K562 (cell line): ENCODE results near the gene TRPV6. TPM values are rescaled to one million over a fixed set of nuclear protein-coding genes. Genes with fewer than 3 reads are reported as not detected.

Experiments
- ATAC-seq: fragments of 200-7000 bp; cut with Tn5 transposase; 3 replicates; pipeline ENCODE4 v1.9.1; 2020; ENCODE audit warnings: moderate library complexity
- BruUV-seq: library from RNA; stranded (reverse); fragments of 400-500 nt; replicated peaks from 2 replicates; lab custom pipeline; 2021; lab: Mats Ljungman, UMichigan
- CTCF ChIA-PET: fragments of 300-600 bp; formaldehyde crosslinking; extraction: SDS; loops from one replicate; lab custom pipeline; 2021; ENCODE audit warnings: low intra/inter-chr PET ratio; lab: Yijun Ruan, JAX
- POLR2A ChIA-PET: fragments of 300-600, 350-650 bp; sonication (Branson Sonifier 250); formaldehyde crosslinking; extraction: SDS; loops from one replicate; lab custom pipeline; 2021; ENCODE audit warnings: antibody characterized with exemption, inconsistent platforms; lab: Yijun Ruan, JAX
- DNase-seq, 4 experiments: peaks; one replicate each; pipeline versions ENCODE4 v3.0.0 to v3.0.0-alpha.2; 2011 to 2018; ENCODE audit warnings: low spot score in 3 of 4, mixed read lengths in 3 of 4; ENCODE audit errors: extremely low read depth in 1 of 4
- FAIRE-seq: peaks from 2 replicates; lab custom pipeline; 2011; peaks lifted over from hg19 to GRCh38; lab: Jason Lieb, UNC
- H2AFZ ChIP-seq: 2 replicates; pipeline ENCODE4 v1.6.0; 2011; ENCODE audit warnings: low read depth, low read length, control low read depth, inconsistent platforms
- H3K27ac ChIP-seq: fragments of 200-600 bp; 3 replicates; pipeline ENCODE4 v1.8.0; 2011; ENCODE audit warnings: low read depth, mild to moderate bottlenecking, control low read depth, inconsistent platforms, low read length, moderate library complexity, mixed read lengths; ENCODE audit errors: extremely low read depth
- H3K27me3 ChIP-seq, 2 experiments: fragments of 300-600 bp in 1 of 2; 2 replicates in 1 of 2; 3 replicates in 1 of 2; pipeline versions ENCODE4 v1.6.0 to v1.8.0; 2011; ENCODE audit warnings: inconsistent platforms in 2 of 2, low read length in 2 of 2, mild to moderate bottlenecking in 1 of 2, mixed read lengths in 1 of 2, moderate library complexity in 1 of 2; ENCODE audit not compliant: control insufficient read depth in 2 of 2, insufficient read depth in 2 of 2
- H3K36me3 ChIP-seq: fragments of 300-600 bp; 3 replicates; pipeline ENCODE4 v1.8.0; 2011; ENCODE audit warnings: mild to moderate bottlenecking, low read length, inconsistent platforms; ENCODE audit not compliant: control insufficient read depth, insufficient read depth
- H3K4me1 ChIP-seq, 2 experiments: fragments of 200-600 bp in 1 of 2; replicated peaks in 1 of 2; 2 replicates in 1 of 2; 3 replicates in 1 of 2; pipeline versions ENCODE4 v1.5.1 to v1.8.0; 2011; ENCODE audit warnings: inconsistent platforms in 2 of 2, low read length in 2 of 2, mild to moderate bottlenecking in 1 of 2, mixed read lengths in 1 of 2, moderate library complexity in 1 of 2; ENCODE audit not compliant: control insufficient read depth in 2 of 2, insufficient read depth in 2 of 2
- H3K4me2 ChIP-seq: 2 replicates; pipeline ENCODE4 v1.6.1; 2011; ENCODE audit warnings: low read length, control low read depth, inconsistent platforms, mixed read lengths; ENCODE audit not compliant: insufficient read depth
- H3K4me3 ChIP-seq: fragments of 200-600 bp; sonication (generic), shearing (Covaris generic); 2 replicates; pipeline ENCODE4 v1.5.1; 2016; ENCODE audit warnings: control low read depth, inconsistent platforms
- H3K79me2 ChIP-seq: fragments of 200-600 bp; 3 replicates; pipeline ENCODE4 v1.8.0; 2011; ENCODE audit warnings: low read length, inconsistent platforms; ENCODE audit not compliant: control insufficient read depth, insufficient read depth
- H3K9ac ChIP-seq, 2 experiments: 2 replicates each; pipeline versions ENCODE4 v1.6.0 to v1.6.1; 2011; ENCODE audit warnings: low read depth in 2 of 2, low read length in 2 of 2, control low read depth in 1 of 2, inconsistent platforms in 1 of 2, mild to moderate bottlenecking in 1 of 2, mixed read lengths in 1 of 2; ENCODE audit not compliant: insufficient read depth in 1 of 2
- H3K9me1 ChIP-seq: one replicate; pipeline ENCODE4 v1.6.0; 2011; ENCODE audit warnings: inconsistent platforms, mild to moderate bottlenecking, low read length, moderate library complexity; ENCODE audit not compliant: control insufficient read depth, insufficient read depth
- H3K9me3 ChIP-seq: replicated peaks from 2 replicates; pipeline ENCODE4 v1.5.1; 2011; ENCODE audit warnings: low read depth, low read length, inconsistent platforms; ENCODE audit not compliant: control insufficient read depth, insufficient read depth
- H4K20me1 ChIP-seq: replicated peaks from 2 replicates; pipeline ENCODE4 v1.6.1; 2011; ENCODE audit warnings: low read length, inconsistent platforms, mixed read lengths; ENCODE audit not compliant: control insufficient read depth, insufficient read depth
- ATF7 ChIP-seq: fragments of 450-650 bp; IDR thresholded peaks from 2 replicates; pipeline ENCODE4 v1.7.1; 2014; ENCODE audit warnings: mild to moderate bottlenecking, moderate library complexity
- CCAR2 ChIP-seq: fragments of 200-400 bp; formaldehyde crosslinking; IDR thresholded peaks from 2 replicates; pipeline ENCODE4 v1.6.1; 2017; ENCODE audit warnings: mild to moderate bottlenecking, low read depth, low read length
- MGA ChIP-seq: fragments of 450-650 bp; IDR thresholded peaks from 2 replicates; pipeline ENCODE4 v1.6.1; 2016; ENCODE audit warnings: mild to moderate bottlenecking, moderate library complexity
- RUNX1 ChIP-seq: sonication (generic); IDR thresholded peaks from 2 replicates; pipeline ENCODE4 v1.6.1; 2016; ENCODE audit warnings: antibody characterized with exemption, low read depth
- WGBS: fragments of 100-300 bp; shearing (Covaris generic); methylation state at CpG from one replicate; pipeline ENCODE4 v1.1.6; 2016; ENCODE audit warnings: low coverage, mixed read lengths; ENCODE audit not compliant: insufficient coverage; ENCODE audit errors: missing lambda C conversion rate; 5-methylcytosine and 5-hydroxymethylcytosine counted together
- in situ Hi-C: fragments of 300-500 bp; cut with MboI; formaldehyde crosslinking; loops from 4 replicates; pipeline ENCODE4 v1.15.0; 2018; ENCODE audit warnings: inconsistent platforms, mixed read lengths
- intact Hi-C: fragments of 100-400 bp; cut with micrococcal nuclease; formaldehyde crosslinking; loops from 2 replicates; pipeline ENCODE4 v1.14.2; 2022
- polyA plus RNA-seq, 8 experiments: library from polyadenylated mRNA; depleted of rRNA in 4 of 8; stranded (reverse) in 5 of 8; unstranded in 3 of 8; fragments of >200 nt; fragmentation: Nextera tagmentation in 2 of 8; fragmentation: Illumina TruSeq in 1 of 8; extraction: Ambion mirVana in 2 of 8; extraction: Trizol in 1 of 8; gene quantifications; 2 replicates each; pipeline versions ENCODE4 v1.2.1 to v1.2.3, GENCODE V29; 2011 to 2014; ENCODE audit warnings: inconsistent platforms in 1 of 8, missing spikeins in 1 of 8
- total RNA-seq, 7 experiments: library from RNA; depleted of rRNA in 6 of 7; stranded (reverse); fragments of >200 nt in 6 of 7; fragmentation: Illumina TruSeq in 2 of 7; extraction: Trizol in 2 of 7; gene quantifications; 2 replicates each; pipeline versions ENCODE4 v1.2.1 to v1.2.3, GENCODE V29; 2011 to 2021; ENCODE audit warnings: low replicate concordance in 1 of 7
- TF ChIP-seq, protein P1 (sequence below): fragments of 450-650 bp; IDR thresholded peaks from 2 replicates; pipeline ENCODE4 v1.7.0; 2016; ENCODE audit warnings: borderline replicate concordance
- TF ChIP-seq, protein P2 (sequence below): fragments of 250-450 bp; sonication (Bioruptor Pico); IDR thresholded peaks from 2 replicates; pipeline ENCODE4 v1.8.0; 2021; ENCODE audit warnings: borderline replicate concordance, mild to moderate bottlenecking, moderate library complexity; ENCODE audit not compliant: poor library complexity, severe bottlenecking

Gene TRPV6
- total and polyA plus RNA-seq, 9 of the 15 experiments (the other 6 are each of a cell fraction or from before 2014, with no cell fraction given): 0.04 to 0.36 (median 0.11) TPM

- CTCF ChIA-PET: interaction anchor here (0.6 kb wide), 1 partner anchor 133 kb away, joined by 3 read pairs; no protein-coding TSS in a partner anchor
- BruUV-seq: no TSS peak
- TF ChIP-seq ATF7: no peak
- TF ChIP-seq MGA: no peak
- TF ChIP-seq CCAR2: no peak
- TF ChIP-seq, protein P1, sequence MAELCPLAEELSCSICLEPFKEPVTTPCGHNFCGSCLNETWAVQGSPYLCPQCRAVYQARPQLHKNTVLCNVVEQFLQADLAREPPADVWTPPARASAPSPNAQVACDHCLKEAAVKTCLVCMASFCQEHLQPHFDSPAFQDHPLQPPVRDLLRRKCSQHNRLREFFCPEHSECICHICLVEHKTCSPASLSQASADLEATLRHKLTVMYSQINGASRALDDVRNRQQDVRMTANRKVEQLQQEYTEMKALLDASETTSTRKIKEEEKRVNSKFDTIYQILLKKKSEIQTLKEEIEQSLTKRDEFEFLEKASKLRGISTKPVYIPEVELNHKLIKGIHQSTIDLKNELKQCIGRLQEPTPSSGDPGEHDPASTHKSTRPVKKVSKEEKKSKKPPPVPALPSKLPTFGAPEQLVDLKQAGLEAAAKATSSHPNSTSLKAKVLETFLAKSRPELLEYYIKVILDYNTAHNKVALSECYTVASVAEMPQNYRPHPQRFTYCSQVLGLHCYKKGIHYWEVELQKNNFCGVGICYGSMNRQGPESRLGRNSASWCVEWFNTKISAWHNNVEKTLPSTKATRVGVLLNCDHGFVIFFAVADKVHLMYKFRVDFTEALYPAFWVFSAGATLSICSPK: no peak
- TF ChIP-seq, protein P2, sequence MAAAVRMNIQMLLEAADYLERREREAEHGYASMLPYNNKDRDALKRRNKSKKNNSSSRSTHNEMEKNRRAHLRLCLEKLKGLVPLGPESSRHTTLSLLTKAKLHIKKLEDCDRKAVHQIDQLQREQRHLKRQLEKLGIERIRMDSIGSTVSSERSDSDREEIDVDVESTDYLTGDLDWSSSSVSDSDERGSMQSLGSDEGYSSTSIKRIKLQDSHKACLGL (CRISPR knock-in tag): no peak
- no peak for TF ChIP-seq RUNX1
Measured at GRCh38 chr7:142870566-142871259, 14.8 kb downstream of the TRPV6 start.

More at GRCh38 chr7:142870566-142871259, 14.8 kb downstream of the TRPV6 start:
- Histone ChIP-seq H3K79me2 (no peaks in the 10 kb centered on the region), H3K4me3 (no peak overlapping the region), H3K9ac (no peak overlapping the region), H3K9me3 (no peaks in the 10 kb centered on the region), H3K27ac (no peak overlapping the region), H3K4me1 (peaks cover 0 to 23% of the 10 kb centered on the region in 2 experiments; a peak in 1 of 5 replicates), H4K20me1 (0 out of 2 replicates have a peak, but pooled peaks cover 4% of the 10 kb centered on the region), H3K4me2 (no peak overlapping the region), H2AFZ (no peak overlapping the region), H3K9me1 (no peaks in the 10 kb centered on the region), H3K27me3 (peaks cover 2 to 64% of the 10 kb centered on the region in 2 experiments; a peak in 3 of 5 replicates), H3K36me3 (no peaks in the 10 kb centered on the region)
- in situ Hi-C loops (no loop called here), intact Hi-C loops (no loop called here)
- FAIRE-seq: no peak
- no peak for ATAC-seq
- DNase-seq: no peak
- 31% methylated on average over 14 of the region's 14 CpGs for WGBS
- POLR2A ChIA-PET: interaction anchor here (1.5 kb wide), 1 partner anchor 147 kb away, joined by 3 read pairs; no protein-coding TSS in a partner anchor
